Nephron (organoid): ENCODE data around the gene OR10T2.

ENCODE experiments used
- H3K27ac Mint-ChIP-seq, 3 experiments: 2 replicates each; pipeline ENCODE4 v1.8.0; 2020; ENCODE audit warnings: mixed read lengths in 3 of 3, mild to moderate bottlenecking in 2 of 3, moderate library complexity in 1 of 3
- H3K27me3 Mint-ChIP-seq: 2 replicates; pipeline ENCODE4 v1.8.0; 2021; ENCODE audit warnings: low read depth, mild to moderate bottlenecking, moderate library complexity, mixed read lengths
- H3K36me3 Mint-ChIP-seq: 2 replicates; pipeline ENCODE4 v1.8.0; 2020; ENCODE audit warnings: low read depth, mixed read lengths
- H3K4me1 Mint-ChIP-seq: 2 replicates; pipeline ENCODE4 v1.8.0; 2020; ENCODE audit warnings: mixed read lengths
- H3K4me3 Mint-ChIP-seq, 3 experiments: 2 replicates each; pipeline ENCODE4 v1.8.0; 2020; ENCODE audit warnings: mild to moderate bottlenecking in 3 of 3, mixed read lengths in 3 of 3, moderate library complexity in 2 of 3
- H3K9me3 Mint-ChIP-seq: 2 replicates; pipeline ENCODE4 v1.8.0; 2020; ENCODE audit warnings: mixed read lengths
- CTCF ChIP-seq, 3 experiments: fragments of 200-600 bp; sonication (generic); IDR thresholded peaks; one replicate each; pipeline ENCODE4 v1.5.0; 2021; ENCODE audit warnings: antibody characterized with exemption in 3 of 3; ENCODE audit not compliant: unreplicated experiment in 3 of 3

OR10T2 gene

GRCh38 chr1:158422212-158422611, 22.9 kb upstream of the OR10T2 start:
- H3K4me3 Mint-ChIP-seq: no peak overlapping the region
- H3K27me3 Mint-ChIP-seq: peaks cover 4% of the 10 kb centered on the region
- no peaks in the 10 kb centered on the region for H3K4me1 Mint-ChIP-seq
- no peaks in the 10 kb centered on the region for H3K9me3 Mint-ChIP-seq
- H3K36me3 Mint-ChIP-seq: no peaks in the 10 kb centered on the region
- H3K27ac Mint-ChIP-seq: no peak overlapping the region
- TF ChIP-seq CTCF (IDR thresholded peaks at IDR 0.05; ENCODE audit: unreplicated experiment in 3 of 3): no peak

GRCh38 chr1:158417586-158417985, 18.3 kb upstream of the OR10T2 start:
- Mint-ChIP-seq H3K4me3 (no peak overlapping the region), H3K4me1 (no peaks in the 10 kb centered on the region)

GRCh38 chr1:158414651-158415345, 15.5 kb upstream of the OR10T2 start:
- no peaks in the 10 kb centered on the region for H3K4me1 Mint-ChIP-seq
- no peak overlapping the region for H3K27ac Mint-ChIP-seq
- H3K9me3 Mint-ChIP-seq: no peaks in the 10 kb centered on the region
- no peak for TF ChIP-seq CTCF (IDR thresholded peaks at IDR 0.05; ENCODE audit: unreplicated experiment in 3 of 3)
- H3K36me3 Mint-ChIP-seq: no peaks in the 10 kb centered on the region
- no peaks in the 10 kb centered on the region for H3K27me3 Mint-ChIP-seq
- no peak overlapping the region for H3K4me3 Mint-ChIP-seq

More at GRCh38 chr1:158417586-158417985, 18.3 kb upstream of the OR10T2 start:
- Mint-ChIP-seq H3K36me3 (no peaks in the 10 kb centered on the region), H3K27ac (no peak overlapping the region), H3K9me3 (no peaks in the 10 kb centered on the region), H3K27me3 (peaks cover 4% of the 10 kb centered on the region)
- TF ChIP-seq CTCF (IDR thresholded peaks at IDR 0.05; ENCODE audit: unreplicated experiment in 3 of 3): no peak

- no peak for TF ChIP-seq CTCF (IDR thresholded peaks at IDR 0.05; ENCODE audit: unreplicated experiment in 3 of 3)
- Mint-ChIP-seq H3K4me3 (no peak overlapping the region), H3K27ac (no peak overlapping the region), H3K4me1 (no peaks in the 10 kb centered on the region), H3K9me3 (no peaks in the 10 kb centered on the region), H3K36me3 (no peaks in the 10 kb centered on the region), H3K27me3 (peaks cover 4% of the 10 kb centered on the region)
These were observed 7.8 kb upstream of the OR10T2 start for GRCh38 chr1:158407092-158407491.

GRCh38 chr1:158400871-158401270, 1.6 kb upstream of the OR10T2 start:
- H3K36me3 Mint-ChIP-seq: no peaks in the 10 kb centered on the region
- TF ChIP-seq CTCF (IDR thresholded peaks at IDR 0.05; ENCODE audit: unreplicated experiment in 3 of 3): no peak
- peaks cover 4% of the 10 kb centered on the region for H3K27me3 Mint-ChIP-seq
- H3K27ac Mint-ChIP-seq: no peak overlapping the region
- no peak overlapping the region for H3K4me3 Mint-ChIP-seq
- no peaks in the 10 kb centered on the region for H3K4me1 Mint-ChIP-seq
- H3K9me3 Mint-ChIP-seq: no peaks in the 10 kb centered on the region

- H3K27ac Mint-ChIP-seq: peak overlapping the region; percentile 62 to 94 (median 82)
- H3K9me3 Mint-ChIP-seq: no peaks in the 10 kb centered on the region
- H3K4me3 Mint-ChIP-seq: no peak overlapping the region
- H3K27me3 Mint-ChIP-seq: peaks cover 4% of the 10 kb centered on the region
- TF ChIP-seq CTCF (IDR thresholded peaks at IDR 0.05; ENCODE audit: unreplicated experiment in 3 of 3): no peak
- no peaks in the 10 kb centered on the region for H3K36me3 Mint-ChIP-seq
- H3K4me1 Mint-ChIP-seq: no peaks in the 10 kb centered on the region
These were observed 2.6 kb downstream of the OR10T2 start for GRCh38 chr1:158396646-158397045.
